Measurements from ENCODE around the gene ATP6V1E1.
"Not testable (repeated sequence)": the region's sequence is repeated elsewhere in the genome, so short reads cannot be mapped to it uniquely, and the experiment has no call there.

The ATP6V1E1 gene

GRCh38 chr22:17628406-17629172, at the start of gene ATP6V1E1:
Gene ATP6V1E1 (minus strand): TSS chr22:17628749. CDS start chr22:17628635, 114 bp downstream.
- DNase-seq = peak; percentile 91 to 93

DNA sequence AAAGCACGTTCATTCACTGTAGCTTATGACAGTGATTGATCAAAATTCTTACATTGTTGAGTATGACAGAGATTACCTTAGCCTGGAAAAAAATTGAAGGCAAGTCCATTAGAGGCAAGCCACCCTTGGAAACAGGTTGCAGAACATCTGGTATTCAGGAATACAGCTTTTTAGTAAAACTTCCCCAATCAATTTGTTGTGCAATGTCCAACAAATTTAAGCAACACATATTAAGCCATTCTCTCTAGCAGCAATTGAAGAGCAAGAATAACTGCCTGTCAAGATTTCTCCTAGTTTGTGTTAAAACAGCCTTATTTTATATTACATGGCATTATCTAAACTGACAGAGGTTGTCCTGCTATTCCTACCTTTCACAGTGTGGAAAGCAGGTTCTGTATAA, 47.0 kb upstream of the ATP6V1E1 start:
- peak; percentile 56 to 71 for DNase-seq

DNA sequence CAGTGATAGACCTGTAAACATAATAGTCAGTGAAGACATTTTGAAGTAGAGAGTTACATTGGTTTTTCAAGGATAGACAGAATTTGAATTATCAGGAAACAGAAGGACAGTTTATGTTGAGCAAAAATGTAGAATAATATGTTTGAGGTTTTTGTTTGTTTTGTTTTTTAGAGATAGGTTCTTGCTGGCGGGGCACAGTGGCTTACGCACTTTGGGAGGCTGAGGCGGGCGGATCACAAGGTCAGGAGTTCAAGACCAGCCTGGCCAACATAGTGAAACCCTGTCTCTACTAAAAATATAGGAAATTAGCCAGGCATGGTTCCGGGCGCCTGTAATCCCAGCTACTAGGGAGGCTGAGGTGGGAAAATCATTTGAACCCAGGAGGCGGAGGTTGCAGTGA, 45.6 kb upstream of the ATP6V1E1 start:
- DNase-seq = no peak

GRCh38 chr22:17672417-17672991, 44.0 kb upstream of the ATP6V1E1 start:
- DNase-seq = no peak

DNA sequence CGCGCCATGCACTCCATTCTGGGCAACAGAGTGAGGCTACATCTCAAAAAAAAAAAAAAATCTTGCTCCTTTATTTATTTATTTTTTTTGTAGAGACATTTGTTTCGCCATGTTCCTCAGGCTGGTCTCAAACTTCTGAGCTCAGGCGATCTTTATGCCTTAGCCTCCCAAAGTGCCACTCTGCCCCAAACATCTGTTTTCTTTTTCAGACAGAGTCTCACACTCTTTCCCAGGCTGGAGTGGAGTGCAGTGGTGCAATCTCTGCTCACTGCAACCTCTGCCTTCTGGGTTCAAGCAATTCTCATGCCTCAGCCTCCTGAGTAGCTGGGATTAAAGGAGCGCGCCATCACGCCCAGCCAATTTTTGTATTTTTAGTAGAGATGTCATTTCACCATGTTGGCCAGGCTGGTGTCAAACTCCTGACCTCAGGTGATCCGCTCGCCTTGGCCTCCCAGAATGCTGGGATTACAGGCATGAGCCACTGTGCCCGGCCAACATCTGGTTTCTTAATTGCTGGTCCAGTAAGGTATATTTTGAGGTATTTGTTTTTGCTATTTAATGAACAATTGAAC, 43.1 kb upstream of the ATP6V1E1 start:
- DNase-seq = not testable (repeated sequence)

- DNase-seq = peak; percentile 68 to 73
These were observed 37.3 kb upstream of the ATP6V1E1 start for GRCh38 chr22:17665854-17666253.

GRCh38 chr22:17665248-17665647, 36.7 kb upstream of the ATP6V1E1 start:
- DNase-seq = no peak

DNA sequence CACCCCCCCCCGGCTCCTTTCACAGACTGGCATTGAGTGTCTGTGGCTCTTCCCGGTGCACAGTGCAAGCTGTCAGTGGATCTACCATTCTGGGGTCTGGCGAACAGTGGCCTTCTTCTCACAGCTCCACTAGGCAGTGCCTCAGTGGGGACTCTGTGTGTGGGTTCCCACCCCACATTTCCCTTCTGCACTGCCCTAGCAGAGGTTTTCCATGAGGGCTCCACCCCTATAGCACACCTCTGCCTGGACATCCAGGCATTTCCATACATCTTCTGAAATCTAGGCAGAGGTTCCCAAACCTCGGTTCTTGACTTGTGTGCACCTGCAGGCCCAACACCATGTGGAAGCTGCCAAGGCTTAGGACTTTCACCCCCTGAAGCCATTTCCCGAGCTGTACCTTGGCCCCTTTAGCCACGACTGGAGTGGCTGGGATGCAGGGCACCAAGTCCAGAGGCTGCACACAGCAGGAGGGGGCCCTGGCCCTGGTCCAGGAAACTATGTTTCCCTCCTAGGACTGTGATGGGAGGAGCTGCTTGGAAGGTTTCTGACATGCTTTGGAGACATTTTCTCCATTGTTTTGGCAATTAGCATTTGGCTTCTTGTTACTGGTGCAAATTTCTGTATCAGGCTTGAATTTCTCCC, 36.0 kb upstream of the ATP6V1E1 start:
- DNase-seq = no peak

GRCh38 chr22:17656870-17657395, 28.4 kb upstream of the ATP6V1E1 start:
- no peak for DNase-seq

DNA sequence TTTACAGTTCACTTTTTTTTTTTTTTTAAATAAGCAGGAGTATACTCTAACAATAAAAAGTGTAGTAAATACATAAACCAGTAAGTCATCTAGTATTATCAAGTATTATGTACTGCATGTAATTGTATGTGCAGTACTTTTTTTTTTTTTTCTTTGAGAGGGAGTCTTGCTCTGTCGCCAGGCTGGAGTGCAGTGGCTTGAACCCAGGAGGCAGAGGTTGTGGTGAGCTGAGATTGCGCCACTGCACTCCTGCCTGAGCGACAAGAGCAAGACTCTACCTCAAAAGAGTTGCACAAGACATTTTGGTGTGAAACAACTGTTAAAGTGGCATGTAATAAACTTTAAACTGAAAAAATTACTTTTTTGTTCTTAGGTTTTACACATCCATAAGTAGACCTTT, 26.7 kb upstream of the ATP6V1E1 start:
- peak; percentile 76 for DNase-seq

GRCh38 chr22:17648569-17648968, 20.0 kb upstream of the ATP6V1E1 start:
- peak in 1 of 2 experiments; percentile 9 for DNase-seq

- peak; percentile 62 to 66 for DNase-seq
These were observed 19.4 kb upstream of the ATP6V1E1 start for GRCh38 chr22:17647991-17648390.

- DNase-seq = no peak
These were observed 18.9 kb upstream of the ATP6V1E1 start for GRCh38 chr22:17647452-17647851.

- DNase-seq = not testable (repeated sequence)
These were observed 13.8 kb upstream of the ATP6V1E1 start for GRCh38 chr22:17642357-17642756.

GRCh38 chr22:17641269-17641668, 12.7 kb upstream of the ATP6V1E1 start:
- DNase-seq = no peak

- no peak for DNase-seq
These were observed 10.7 kb upstream of the ATP6V1E1 start for GRCh38 chr22:17639247-17639741.

- DNase-seq = peak; percentile 77
These were observed 10.1 kb upstream of the ATP6V1E1 start, which contains the start of gene BCL2L13 for GRCh38 chr22:17638432-17639246. Gene BCL2L13 (plus strand): TSS chr22:17638757. CDS start chr22:17655712, 16,955 bp downstream.

DNA sequence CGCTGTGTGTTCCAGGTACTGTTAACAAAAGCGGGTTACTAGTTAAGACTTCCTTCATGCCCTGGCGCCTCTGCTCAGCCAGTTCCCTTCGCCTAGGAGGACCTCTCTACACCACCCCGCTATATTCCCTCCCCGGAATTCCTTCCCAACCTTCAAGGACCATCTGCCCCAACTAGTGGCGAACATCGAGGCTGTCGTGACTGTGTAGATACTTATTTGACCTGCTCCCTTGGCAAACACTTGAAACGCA, 9.6 kb upstream of the ATP6V1E1 start:
- no peak for DNase-seq

DNA sequence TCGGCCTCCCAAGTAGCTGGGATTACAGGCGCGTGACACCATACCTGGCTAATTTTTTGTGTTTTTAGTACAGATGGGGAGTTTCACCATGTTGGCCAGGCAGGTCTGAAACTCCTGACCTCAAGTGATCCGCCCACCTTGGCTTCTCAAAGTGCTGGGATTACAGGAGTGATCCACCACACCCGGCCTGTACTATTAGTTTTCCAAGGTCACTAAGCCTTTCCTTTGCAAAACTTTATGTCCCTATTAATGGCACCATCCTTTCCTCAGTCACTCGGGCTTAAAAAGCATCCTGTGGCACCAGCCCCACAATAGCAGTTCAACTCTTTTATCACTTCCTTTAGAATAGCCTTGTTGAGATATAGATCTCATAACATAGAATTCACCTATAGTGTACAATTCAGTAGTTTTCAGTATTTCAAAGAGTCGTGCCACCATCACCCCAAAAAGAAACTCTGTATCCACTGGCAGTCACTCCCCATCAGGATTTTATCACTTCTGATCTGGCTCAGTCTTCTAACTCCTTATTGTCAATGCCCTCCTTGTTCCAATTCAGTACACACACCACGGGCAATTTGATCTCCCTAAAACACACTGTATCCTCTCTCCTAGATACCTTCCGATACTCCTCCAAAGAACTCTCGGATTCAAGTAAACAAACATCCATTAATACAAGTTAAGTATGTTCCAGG, 9.1 kb upstream of the ATP6V1E1 start:
- no peak for DNase-seq

GRCh38 chr22:17636850-17637249, 8.3 kb upstream of the ATP6V1E1 start:
- DNase-seq = not testable (repeated sequence)

GRCh38 chr22:17634696-17635095, 6.1 kb upstream of the ATP6V1E1 start:
- no peak for DNase-seq

- no peak for DNase-seq
These were observed 5.4 kb upstream of the ATP6V1E1 start for GRCh38 chr22:17633998-17634323.

Measured in AML-193 (cell line).